SKM-1 (cell line): ENCODE results near the gene DLL4.

Experiments used
- DNase-seq: peaks from one replicate; lab custom pipeline; 2025; ENCODE audit not compliant: unreplicated experiment; lab: John Stamatoyannopoulos, UW

Gene DLL4

DNA sequence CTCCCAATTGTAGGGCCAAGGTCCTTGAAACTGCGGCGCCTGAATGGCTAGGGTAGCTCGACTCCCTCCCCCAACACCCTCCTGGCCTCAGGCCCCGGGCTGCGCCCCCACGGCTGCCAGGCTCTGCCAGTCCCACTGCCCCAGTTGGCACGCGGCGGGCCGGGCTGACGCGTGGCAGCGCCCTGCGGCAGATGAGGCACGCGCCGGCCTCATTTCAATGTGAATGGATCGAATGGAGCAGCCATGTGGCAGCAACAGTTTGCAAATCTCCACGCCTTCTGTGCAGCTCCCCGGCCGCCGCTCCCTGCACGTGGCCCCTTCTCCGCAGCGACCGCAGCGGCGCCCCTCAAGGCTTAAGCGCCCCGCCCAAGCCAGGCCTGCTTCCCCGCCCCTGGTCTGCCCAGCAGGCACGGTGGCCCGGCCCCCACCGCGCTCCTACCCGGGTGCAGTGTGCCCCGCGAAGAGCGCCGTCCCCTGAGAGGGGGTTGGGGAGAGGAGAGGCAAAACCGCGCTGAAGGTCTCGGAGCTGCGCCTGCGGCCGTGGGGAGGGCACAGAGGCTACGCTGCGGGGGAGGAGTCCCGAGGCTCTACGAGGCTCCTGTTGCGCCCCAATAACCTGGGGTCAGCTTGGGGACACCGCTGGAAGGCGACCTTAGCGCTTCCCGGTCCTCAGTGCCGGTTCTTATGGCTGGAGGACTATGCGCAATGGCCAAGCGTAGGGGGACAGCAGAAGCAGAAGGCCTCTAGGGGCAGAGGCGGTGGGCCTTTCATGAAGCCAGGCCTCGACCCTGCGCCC lies 3.1 kb upstream of the DLL4 start:
- DNase-seq: no peak

DNA sequence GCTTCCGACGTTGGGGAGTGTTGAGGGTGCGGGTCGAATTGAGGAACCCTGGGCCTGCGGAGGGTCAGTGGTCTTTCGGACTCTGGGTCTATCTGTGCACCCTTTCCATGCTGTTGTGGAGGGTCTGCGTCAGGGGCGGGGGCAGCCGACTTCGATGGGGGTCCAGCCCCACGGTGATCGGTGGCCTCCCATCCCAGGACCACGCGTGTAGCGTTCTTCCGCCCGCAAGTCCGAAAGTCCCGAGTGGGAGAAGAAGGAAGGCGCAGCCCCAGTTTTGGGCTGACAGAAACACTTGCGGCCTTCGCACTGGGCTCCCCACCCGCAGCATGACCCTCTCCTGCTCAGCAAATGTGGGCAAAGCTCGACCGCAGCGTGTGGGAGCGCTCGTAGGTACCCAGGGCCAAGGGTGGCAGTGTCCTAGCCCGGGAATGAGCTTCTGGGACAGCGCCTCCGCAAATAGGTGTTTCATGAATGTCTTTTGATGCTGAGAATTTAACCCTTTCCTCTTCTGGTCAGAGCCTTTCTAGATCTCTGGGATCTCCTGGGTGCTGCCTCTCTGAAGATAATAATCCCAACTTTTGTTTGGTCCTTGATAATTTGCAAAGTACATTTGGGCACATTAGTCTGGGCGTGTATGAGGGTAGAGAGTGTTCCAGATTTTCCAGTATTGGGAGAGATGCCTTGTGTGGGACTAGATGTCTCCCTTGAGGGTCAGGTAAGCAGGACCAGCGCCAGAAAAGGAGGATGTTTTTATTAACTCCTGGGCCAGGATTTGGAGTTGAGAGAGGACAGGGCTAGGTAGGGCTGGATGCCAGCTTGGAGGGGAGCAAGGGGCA lies 2.3 kb upstream of the DLL4 start:
- DNase-seq: no peak

GRCh38 chr15:40927495-40927872 lies 1.7 kb upstream of the DLL4 start:
- DNase-seq: no peak

DNA sequence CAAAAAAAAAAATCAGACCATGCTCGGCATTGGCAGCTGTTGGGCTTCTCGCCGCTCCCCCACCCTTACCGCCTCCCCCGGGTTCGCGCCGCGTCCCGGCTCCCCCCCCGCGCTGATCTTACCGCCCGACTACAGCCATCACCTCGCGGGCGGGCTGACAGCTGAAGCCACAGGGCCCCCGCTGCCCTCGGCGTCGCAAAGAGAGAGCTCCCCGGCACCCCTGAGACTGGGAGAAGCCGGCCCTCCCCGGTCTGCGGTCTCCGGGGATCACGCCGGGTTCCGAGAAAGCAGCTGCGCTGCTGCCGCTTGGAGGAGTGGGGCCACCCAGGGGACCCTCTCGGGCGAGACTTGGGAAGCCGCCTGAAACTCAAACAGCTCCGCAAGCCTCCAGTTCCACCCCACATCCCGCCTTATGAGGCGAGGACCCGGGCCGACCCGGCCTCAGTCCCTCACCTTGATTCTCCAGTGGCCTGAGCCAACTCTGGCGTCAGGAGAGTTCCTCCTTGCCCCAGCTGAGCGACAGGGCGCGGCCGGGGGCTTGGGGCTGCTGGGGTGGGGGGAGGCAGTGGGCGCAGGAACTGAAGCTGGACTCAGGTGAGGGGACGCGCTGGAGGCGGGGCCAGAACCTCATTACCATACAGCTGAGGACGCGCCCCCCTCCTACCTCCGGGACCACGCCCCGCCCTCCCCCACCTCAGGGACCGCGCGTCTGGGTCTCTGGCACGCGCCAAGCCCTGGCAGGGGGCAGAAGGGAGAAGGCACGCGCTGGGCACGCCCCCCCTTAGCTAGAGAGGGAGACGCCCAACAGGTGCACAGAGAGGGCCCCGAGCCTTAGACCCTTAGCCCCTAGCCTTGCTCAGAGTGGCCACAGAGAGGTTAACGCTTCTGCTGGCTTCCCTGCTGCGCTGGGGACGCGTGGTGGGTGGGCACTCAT lies 1.0 kb upstream of the DLL4 start:
- DNase-seq: no peak

DNA sequence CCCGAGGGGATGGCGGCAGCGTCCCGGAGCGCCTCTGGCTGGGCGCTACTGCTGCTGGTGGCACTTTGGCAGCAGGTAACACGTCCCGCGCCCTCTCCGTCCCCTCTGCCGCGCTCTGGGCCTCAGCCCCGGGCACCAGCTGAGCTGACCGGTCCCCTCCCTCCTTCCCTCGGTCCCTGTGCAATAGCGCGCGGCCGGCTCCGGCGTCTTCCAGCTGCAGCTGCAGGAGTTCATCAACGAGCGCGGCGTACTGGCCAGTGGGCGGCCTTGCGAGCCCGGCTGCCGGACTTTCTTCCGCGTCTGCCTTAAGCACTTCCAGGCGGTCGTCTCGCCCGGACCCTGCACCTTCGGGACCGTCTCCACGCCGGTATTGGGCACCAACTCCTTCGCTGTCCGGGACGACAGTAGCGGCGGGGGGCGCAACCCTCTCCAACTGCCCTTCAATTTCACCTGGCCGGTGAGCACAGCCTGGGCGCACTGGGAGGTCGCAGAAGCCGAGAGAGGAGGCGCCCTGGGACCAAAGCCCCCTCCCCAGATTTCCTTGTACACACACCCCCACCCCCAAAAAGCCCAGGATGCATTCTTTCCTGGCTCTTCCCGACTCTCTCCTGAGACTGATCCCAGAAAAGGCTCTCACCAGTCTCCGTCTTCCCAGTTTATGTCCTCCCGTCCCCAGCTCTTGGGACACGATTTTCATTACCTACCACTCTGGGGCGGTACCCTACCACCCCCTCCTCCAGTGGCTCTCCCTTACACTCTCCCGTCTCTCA lies 705 bp downstream of the DLL4 start:
- no peak for DNase-seq

- no peak for DNase-seq
Observed at GRCh38 chr15:40930430-40931299, 1.5 kb downstream of the DLL4 start.

DNA sequence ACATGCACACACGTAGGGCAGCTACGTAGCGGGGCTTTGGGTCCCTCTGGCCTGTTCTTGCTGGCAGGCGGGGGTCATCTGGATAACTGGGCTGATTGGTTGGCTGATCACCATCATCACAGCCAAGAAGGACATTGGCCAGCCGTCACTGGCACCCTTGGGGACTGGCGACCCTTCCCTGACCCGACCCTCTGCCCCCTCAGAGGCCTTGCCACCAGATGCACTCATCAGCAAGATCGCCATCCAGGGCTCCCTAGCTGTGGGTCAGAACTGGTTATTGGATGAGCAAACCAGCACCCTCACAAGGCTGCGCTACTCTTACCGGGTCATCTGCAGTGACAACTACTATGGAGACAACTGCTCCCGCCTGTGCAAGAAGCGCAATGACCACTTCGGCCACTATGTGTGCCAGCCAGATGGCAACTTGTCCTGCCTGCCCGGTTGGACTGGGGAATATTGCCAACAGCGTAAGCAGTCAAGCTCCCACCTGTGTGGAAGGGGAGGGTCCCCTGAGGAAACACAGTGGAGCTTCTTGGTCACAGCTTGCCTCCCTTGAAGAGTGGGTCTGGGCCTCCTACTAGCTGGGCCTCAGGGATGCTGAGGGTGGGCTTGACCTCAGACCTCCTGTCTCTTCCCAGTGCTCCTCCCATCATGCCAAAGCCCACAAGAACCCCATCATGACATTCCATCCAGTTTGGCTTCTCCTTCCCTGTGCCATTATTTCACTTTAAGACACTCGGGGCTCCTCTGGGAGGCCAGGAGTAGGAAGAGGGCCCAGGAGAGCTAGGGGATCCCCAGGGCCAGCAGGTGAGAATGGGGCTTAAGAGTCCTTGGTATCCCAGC lies 2.4 kb downstream of the DLL4 start:
- no peak for DNase-seq

DNA sequence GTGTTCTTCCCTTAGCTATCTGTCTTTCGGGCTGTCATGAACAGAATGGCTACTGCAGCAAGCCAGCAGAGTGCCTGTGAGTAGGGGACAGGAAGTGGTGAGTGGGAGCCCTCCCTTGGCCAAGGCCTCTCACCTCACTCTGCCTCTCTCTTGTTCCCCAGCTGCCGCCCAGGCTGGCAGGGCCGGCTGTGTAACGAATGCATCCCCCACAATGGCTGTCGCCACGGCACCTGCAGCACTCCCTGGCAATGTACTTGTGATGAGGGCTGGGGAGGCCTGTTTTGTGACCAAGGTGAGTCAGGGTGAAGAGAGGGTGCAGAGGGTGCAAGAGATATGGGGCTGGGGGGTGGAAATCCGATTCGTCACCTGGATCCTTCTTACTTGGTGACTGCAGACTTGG lies 3.0 kb downstream of the DLL4 start:
- no peak for DNase-seq

GRCh38 chr15:40932649-40933516 lies 3.7 kb downstream of the DLL4 start:
- DNase-seq: no peak

DNA sequence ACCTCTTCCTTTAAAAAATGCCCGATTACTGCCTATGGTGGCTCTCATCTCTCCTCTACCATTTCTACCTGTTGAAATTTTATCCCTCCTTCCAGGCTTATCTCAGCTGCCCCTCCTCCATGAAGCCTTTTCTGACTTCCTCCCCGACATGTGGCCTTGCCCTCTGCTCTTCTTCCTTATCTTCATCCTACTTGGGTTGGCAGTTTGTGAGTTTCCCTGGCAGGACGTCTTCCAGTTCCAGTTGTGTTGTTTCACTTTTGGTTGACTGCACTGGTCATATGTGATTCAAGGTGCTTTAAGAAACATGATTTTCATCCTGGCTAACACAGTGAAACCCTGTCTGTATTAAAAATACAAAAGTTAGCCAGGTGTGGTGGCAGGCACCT lies 4.4 kb downstream of the DLL4 start:
- DNase-seq: no peak

DNA sequence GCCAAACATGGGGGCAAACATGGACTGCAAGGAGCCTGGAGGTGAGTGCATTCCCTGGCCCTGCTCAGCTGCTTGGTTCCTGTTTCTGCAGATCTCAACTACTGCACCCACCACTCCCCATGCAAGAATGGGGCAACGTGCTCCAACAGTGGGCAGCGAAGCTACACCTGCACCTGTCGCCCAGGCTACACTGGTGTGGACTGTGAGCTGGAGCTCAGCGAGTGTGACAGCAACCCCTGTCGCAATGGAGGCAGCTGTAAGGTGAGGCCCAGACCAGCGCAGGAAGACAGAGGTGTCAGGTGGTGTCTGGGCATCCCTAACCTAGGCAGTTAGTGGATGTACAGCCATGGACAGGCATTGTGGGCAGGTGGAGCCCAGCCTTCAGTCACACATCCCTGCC lies 5.3 kb downstream of the DLL4 start:
- DNase-seq: no peak

- DNase-seq: no peak
Observed at GRCh38 chr15:40936234-40936708, 7.1 kb downstream of the DLL4 start.

- DNase-seq: no peak
Observed at GRCh38 chr15:40936709-40937666, 7.8 kb downstream of the DLL4 start.

GRCh38 chr15:40937762-40938535 lies 8.8 kb downstream of the DLL4 start:
- no peak for DNase-seq

DNA sequence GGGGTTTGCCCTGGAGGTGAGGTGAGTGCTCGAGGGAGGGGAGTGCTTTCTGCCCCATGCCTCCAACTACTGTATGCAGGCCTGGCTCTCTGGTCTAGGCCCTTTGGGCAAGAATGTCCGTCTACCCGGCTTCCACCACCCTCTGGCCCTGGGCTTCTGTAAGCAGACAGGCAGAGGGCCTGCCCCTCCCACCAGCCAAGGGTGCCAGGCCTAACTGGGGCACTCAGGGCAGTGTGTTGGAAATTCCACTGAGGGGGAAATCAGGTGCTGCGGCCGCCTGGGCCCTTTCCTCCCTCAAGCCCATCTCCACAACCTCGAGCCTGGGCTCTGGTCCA lies 9.4 kb downstream of the DLL4 start:
- no peak for DNase-seq

- no peak for DNase-seq
Observed at GRCh38 chr15:40940296-40940801, 11.2 kb downstream of the DLL4 start.
